ENCODE measurements around the gene XRCC3.
"Not testable (repeated sequence)": the region's sequence is repeated elsewhere in the genome, so short reads cannot be mapped to it uniquely, and the experiment has no call there.

The XRCC3 gene

DNA sequence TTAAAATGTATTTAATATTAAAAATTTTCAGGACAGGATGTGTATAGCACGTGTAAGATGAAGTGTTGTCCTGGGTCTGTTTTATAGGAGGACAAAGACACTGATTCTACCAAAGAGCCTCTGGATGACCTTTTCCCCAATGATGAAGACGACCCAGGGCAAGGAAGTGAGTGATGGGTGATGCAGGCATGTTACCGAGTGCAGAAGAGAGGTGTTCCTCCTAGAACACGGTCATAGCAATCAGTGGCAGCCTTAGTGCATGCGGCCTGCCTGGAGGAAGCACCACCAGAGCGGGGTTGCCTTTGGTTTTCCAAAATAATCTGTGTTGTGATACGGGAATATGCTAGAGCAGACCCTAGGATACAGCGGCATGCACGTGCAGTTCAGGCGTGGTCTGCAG, 53.2 kb downstream of the XRCC3 start:
- no peak for FAIRE-seq

DNA sequence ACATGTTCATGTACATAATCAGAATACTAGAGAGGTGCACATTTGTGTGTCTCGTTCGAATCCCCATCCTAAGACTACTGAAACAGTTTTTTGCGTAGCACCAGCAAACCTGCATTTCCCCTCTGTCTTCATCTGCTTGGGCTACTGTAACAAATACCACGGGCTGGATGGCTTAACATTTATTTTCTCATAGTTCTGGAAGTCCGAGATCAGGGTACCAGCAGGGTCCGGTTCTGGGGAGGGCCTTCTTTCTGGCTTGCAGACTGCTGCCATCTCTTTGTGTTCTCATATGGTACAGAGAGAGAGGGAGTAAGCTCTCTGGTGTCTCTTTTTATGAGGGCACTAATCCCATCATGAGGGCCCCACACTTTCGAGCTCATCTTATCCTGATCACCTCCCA, 55.6 kb downstream of the XRCC3 start:
- FAIRE-seq = no peak

DNA sequence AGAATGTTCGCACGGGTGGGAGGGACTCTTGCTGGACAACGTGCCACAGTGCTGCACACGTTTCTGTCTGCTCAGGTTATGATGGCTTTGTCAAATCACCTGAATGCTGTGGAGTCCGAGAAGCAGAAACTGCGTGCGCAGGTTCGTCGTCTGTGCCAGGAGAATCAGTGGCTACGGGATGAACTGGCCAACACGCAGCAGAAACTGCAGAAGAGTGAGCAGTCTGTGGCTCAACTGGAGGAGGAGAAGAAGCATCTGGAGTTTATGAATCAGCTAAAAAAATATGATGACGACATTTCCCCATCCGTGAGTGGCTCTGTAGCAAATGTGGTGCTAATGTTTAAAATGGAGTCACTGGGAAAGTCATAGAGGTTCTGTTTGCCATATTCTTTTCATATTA, 57.8 kb downstream of the XRCC3 start:
- no peak for FAIRE-seq

DNA sequence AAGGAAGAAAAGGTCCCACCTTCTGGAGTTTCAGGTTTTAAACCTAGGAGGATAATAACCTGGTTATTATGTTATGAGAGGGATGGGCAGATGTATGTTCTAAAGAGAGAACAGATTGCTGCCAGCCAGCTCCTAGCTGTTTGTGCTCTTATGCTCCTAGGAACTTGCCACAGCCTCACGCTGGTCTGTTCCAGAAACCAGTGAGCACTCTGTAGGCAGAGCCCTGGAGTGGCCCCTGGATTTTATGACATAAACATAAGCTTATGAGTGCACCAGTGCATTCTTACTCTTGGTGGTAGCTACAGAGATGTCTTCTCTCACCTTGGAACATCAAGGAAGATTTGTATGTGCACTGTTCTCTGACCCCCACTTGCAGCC, 58.5 kb downstream of the XRCC3 start:
- FAIRE-seq = no peak

DNA sequence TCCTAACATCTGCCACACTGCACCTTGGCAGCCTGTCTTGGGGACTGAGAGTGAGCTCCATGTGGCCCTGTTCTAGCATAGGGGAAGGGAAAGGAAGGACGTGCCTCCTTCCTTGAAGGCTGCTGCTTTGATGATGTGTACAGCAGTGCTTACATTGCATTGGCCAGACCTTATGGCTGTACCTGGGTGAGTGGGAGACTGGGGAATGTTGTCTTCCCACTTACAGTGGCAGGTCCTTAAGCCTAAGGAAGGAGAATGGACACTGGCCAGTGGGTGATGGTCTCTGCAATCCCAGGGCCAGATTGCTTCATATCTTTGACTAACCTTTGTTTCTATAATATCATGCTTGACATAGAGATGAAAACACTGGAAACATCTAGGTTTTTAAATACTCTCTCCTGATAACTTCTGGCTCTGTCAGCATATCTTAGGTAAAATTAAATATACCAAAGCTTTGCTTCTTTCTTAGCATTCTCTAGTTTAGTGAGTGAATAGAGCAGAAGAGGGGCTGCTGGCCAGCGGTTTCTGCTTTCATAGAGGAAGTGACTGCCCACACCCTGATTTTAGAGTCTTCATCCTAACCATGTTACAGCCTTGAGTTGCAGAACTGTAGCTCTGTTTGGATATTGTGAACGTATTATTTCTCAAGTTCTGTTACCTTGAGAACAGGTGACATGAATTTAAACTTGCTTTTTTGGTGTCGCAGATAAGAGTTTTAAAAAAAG, 59.1 kb downstream of the XRCC3 start:
- no peak for FAIRE-seq

GRCh38 chr14:103654619-103655018, 60.6 kb downstream of the XRCC3 start:
- FAIRE-seq = no peak

- no peak for FAIRE-seq
These were observed 61.4 kb downstream of the XRCC3 start for GRCh38 chr14:103653805-103654204.

GRCh38 chr14:103653336-103653735, 61.9 kb downstream of the XRCC3 start:
- not testable (repeated sequence) for FAIRE-seq

DNA sequence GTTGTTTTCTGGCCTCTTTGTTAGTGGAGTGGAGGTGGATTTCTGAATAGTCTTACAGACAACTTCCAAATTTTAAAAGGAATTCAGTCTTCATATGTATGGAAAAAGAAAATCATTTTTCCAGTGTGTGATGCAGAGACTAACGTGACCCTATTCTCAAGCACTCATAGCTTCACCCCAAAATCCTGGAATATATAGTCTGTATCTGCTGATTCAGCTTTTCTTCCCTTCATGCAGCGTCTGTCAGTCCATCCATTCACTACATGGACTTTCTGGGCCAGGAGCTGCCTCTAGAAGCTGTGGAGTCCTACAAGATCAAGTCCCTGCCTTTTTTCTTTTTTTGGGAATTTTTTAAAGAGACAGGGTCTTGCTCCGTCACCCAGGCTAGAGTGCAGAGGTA, 62.4 kb downstream of the XRCC3 start:
- FAIRE-seq = no peak

- no peak for FAIRE-seq
These were observed 63.7 kb downstream of the XRCC3 start for GRCh38 chr14:103651585-103651984.

GRCh38 chr14:103650213-103650612, 65.0 kb downstream of the XRCC3 start:
- FAIRE-seq = no peak

DNA sequence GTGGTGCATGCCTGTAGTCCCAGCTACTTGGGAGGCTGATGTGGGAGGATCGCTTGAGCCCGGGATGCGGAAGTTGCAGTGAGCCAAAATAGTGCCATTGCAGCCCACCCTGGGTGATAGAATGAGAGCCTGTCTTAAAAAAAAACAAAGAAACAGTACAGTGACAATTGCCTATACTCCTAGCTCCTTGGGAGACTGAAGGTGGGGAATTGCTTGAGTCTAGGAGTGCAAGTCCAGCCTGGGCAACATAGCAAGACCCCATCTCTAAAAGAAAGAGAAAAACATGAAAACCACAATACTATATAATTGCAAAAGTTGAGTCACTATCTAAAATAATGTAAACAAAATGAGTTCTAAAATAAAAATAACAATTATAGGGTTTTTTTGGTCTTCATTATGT, 66.2 kb downstream of the XRCC3 start:
- FAIRE-seq = no peak

Data from islet of Langerhans (tissue), 1 donor.